LNCAP (cell line): ENCODE data around the gene NME7.

Experiments used
- TF ChIP-seq, protein P1 (sequence below): fragments of 450-650 bp; IDR thresholded peaks from 2 replicates; pipeline ENCODE4 v1.5.1; 2017; ENCODE audit warnings: mild to moderate bottlenecking

The NME7 gene

DNA sequence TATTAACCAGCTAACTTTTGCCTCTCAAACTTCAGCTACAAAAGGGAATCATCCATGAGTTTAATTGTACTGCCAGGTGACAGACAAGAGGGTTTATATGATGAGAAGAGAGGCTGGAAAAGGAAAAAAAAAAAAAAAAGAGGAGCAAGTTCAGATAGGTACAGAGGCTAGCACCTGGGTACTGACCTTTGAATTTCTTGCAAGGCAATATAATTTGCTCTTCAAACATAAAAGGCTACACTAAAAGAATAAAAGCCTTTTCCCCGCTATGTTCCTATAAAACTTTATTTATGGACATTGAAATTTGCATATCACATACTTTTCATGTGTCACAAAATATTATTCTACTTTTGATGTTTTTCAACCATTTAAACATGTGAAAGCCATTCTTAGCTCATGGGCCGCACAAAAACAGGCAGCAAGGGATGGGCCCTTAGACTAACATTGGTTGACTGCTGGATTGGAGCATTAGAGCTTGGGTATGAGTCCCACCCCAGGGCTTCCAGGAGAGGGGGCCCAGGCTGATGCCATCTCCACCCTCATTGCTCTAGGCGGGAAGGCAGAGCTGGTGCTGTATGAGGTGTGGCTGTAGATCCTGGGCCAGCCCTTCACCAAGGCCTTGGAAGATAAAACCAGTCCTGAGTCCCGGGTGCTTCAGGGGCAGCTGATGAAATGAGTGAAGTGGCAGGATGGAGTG, 216.8 kb downstream of the NME7 start:
- TF ChIP-seq, protein P1, sequence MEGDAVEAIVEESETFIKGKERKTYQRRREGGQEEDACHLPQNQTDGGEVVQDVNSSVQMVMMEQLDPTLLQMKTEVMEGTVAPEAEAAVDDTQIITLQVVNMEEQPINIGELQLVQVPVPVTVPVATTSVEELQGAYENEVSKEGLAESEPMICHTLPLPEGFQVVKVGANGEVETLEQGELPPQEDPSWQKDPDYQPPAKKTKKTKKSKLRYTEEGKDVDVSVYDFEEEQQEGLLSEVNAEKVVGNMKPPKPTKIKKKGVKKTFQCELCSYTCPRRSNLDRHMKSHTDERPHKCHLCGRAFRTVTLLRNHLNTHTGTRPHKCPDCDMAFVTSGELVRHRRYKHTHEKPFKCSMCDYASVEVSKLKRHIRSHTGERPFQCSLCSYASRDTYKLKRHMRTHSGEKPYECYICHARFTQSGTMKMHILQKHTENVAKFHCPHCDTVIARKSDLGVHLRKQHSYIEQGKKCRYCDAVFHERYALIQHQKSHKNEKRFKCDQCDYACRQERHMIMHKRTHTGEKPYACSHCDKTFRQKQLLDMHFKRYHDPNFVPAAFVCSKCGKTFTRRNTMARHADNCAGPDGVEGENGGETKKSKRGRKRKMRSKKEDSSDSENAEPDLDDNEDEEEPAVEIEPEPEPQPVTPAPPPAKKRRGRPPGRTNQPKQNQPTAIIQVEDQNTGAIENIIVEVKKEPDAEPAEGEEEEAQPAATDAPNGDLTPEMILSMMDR = no peak

DNA sequence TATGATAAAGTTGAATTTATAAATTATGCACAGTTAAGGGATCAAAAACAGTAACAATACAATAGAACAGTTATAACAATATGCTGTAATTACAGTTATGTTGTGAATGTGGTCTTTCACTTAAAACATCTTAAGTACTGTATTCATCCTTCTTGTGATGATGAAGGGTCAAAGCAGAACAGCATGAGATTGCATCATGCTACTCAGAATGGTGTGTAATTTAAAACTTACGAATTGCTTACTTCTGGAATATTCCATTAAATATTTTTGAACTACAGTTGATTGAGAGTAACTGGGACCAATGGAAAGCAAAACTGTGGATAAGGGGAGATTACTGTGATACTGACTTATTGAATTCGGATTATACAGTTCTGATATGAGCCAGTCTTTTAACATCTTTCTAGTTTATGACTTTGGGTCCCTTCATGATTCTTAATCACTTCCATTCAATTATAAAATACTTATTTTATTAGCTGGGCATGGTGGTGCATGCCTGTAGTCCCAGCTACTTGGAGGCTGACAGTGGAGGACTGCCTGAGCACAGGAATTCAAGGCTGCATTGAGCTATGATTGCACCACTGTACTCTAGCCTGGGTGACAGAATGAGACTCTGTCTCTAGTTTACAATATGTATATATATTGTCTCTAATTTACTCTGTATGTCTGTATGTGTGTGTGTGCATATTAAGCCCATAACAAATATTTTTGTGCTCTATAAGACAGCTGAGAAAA, 217.9 kb downstream of the NME7 start:
- TF ChIP-seq, protein P1 = no peak

DNA sequence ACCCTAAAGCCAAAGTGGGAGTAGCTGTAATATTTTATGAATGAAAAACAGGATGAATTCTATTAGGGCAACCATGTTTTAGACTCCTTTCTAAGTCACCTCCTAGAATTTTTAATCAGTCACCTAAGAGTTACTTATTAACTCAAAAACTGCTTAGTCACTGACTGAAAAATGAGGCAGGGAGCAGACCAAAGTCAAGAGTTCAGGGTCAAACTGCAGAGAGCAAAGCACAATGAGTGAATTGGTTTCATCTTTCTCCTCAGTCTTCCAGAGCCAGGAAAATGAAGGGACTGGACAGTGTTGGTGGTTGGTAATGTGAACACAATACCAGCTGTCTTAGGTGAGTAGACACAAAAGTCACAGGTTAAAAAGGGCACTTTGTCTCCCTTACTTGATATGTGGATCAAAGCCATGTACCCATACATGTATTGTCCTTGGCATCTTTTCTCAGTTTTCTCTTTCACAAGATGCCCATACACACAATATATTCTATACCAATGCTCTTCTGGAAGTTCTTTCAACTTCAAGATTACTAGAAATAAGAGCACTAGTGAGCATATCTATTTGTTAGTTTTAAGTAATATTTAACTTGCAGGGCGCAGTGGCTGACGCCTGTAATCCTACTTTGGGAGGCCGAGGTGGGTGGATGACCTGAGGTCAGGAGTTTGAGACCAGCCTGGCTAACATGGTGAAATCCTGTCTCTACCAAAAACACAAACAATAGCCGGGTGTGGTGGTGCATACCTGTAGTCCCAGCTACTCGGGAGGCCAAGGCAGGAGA, 218.9 kb downstream of the NME7 start:
- TF ChIP-seq, protein P1 = no peak

DNA sequence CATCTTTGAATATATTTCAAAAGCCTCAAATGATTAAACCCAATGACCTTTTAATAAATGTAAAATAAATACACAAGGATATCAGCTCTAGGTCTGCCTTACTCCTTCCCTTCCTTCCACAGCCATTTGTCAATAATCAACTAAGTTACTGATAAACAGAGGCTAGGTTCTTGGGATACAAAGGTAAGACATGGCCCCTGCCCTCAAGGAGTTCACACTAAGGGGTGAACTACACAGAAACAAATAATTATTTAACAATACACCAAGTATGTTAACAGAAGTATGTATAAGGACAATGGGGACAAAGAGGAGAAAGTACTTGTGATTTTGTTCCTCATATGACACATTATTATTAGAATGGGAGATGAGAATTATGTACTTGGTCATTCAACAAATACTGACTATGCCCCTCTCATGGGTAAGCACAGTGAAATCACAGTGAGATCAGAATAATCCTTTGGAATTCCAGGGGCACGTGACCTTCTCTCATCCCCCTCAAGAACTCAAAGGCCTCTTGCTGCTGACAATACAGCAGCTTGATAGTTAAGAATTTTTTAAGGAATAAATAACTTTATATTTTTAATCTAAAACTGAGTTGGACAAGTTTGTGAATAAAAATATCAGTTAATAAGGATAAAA, 220.9 kb downstream of the NME7 start:
- TF ChIP-seq, protein P1 = no peak

DNA sequence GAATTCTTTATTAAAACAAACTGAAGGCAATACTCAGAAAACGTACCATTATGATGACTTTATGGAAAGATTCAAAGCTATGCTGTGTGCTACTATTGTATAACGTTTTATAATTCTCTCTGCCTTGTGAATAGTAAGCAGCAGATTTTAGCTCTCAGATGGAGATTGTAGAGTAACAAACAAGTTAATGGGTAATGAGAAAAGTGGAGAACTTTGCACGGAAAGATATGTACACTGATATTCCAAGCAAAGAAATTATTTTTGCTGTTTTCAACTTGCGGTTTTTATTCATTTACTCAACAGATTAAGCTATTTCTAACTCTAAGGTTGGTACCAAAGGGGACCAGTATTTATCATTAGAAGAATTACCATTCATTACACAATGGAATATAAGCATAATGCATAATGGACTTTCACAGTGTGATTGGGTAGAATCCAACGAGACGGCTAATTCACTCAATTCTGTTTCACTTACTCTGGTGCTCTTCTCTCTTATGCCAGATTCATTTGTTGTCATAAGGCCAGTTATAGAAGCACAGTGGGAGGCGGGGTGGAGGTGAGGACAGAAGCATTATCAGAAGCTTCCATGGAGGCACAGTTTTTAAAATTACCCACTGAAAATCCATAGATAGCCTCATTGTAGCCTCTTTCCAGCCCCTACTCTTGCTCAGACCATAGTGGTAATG, 222.5 kb downstream of the NME7 start:
- TF ChIP-seq, protein P1 = no peak

DNA sequence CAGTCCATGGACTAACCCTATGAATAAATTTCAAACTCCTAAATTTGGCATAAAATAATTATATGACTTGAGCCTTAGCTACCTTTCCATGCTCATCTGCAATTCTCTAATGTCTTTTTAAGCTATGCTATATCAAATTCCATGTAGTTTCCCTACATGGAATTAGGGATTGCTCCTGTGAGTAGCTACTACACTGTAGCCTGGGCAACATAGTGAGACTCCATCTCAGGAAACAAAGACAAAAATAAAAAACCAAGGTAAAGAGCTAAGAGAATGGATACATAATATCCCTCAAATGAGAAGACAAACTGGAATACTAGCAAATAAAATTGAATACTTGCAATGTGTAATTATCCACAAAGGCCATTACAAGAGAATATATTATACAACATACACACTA, 223.6 kb downstream of the NME7 start:
- TF ChIP-seq, protein P1 = no peak

DNA sequence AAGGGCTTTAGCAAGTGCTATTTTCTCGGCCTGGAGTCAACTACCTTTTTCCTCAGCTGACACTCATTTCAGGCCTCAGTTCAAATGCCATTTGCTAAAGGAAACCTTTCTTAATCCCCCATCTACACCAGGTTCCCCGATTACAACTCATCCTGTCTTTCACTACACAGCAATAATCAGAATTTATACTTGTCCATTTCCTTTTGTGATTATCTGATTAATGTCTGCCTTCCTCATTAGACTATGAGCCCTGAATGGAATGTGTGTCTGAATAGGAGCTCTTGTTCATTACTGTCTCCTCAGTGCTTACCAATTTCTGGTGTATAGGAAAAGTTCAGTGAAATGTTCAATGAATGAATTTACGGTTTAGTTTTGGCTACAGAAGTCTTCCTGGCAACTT, 224.3 kb downstream of the NME7 start:
- TF ChIP-seq, protein P1 = no peak
